Uterus (tissue), 4 donors: ENCODE data around the gene SYPL1. TPM values are rescaled to one million over a fixed set of nuclear protein-coding genes. Genes with fewer than 3 reads are reported as not detected.

Experiments used
- DNase-seq, 2 donors: peaks; one replicate each; pipeline ENCODE4 v3.0.0-alpha.2; 2019 to 2020
- H3K27ac ChIP-seq, 2 donors: fragments of 200-600 bp; sonication (generic); 1 replicate in 1 of 2; 2 replicates in 1 of 2; pipeline ENCODE4 v1.5.1; 2016 to 2018
- H3K27me3 ChIP-seq, 2 donors: fragments of 200-600 bp; sonication (generic); one replicate each; pipeline ENCODE4 v1.5.1; 2018 to 2019; ENCODE audit warnings: control low read depth in 1 of 2
- H3K36me3 ChIP-seq, 2 donors: fragments of 200-600 bp; sonication (generic); one replicate each; pipeline ENCODE4 v1.5.1; 2019; ENCODE audit warnings: control low read depth in 1 of 2
- H3K4me1 ChIP-seq, 2 donors: fragments of 200-600 bp; sonication (generic); one replicate each; pipeline ENCODE4 v1.5.1; 2018 to 2019; ENCODE audit warnings: control low read depth in 1 of 2
- H3K4me3 ChIP-seq, 2 donors: fragments of 200-600 bp; sonication (generic); 1 replicate in 1 of 2; 2 replicates in 1 of 2; pipeline ENCODE4 v1.5.1; 2018 to 2019; ENCODE audit warnings: mild to moderate bottlenecking in 1 of 2
- H3K9me3 ChIP-seq, 2 donors: fragments of 200-600 bp; sonication (generic); one replicate each; pipeline ENCODE4 v1.5.1; 2019; ENCODE audit warnings: control low read depth in 1 of 2
- CTCF ChIP-seq, 4 experiments: fragments of 200-600 bp in 2 of 4; fragments of 450-650 bp in 2 of 4; sonication (generic) in 2 of 4; IDR thresholded peaks; one replicate each; pipeline ENCODE4 v1.5.1; 2016 to 2019; ENCODE audit warnings: antibody characterized with exemption in 4 of 4, mild to moderate bottlenecking in 2 of 4, moderate library complexity in 1 of 4
- POLR2A ChIP-seq, 2 donors: fragments of 450-650 bp; IDR thresholded peaks; one replicate each; pipeline ENCODE4 v1.6.1; 2016; ENCODE audit warnings: antibody characterized with exemption in 2 of 2, mild to moderate bottlenecking in 1 of 2, moderate library complexity in 1 of 2
- intact Hi-C: fragments of 100-400 bp; cut with DNase I; formaldehyde crosslinking; loops from one replicate; pipeline ENCODE4 v1.15.1; 2023; ENCODE audit warnings: low total_unique reads
- total RNA-seq, 4 donors: library from RNA; depleted of rRNA in 3 of 4; stranded (reverse); fragments of >200 nt in 3 of 4; gene quantifications; one replicate each; pipeline versions ENCODE4 v1.1.0 to v1.2.4, GENCODE V29; 2014 to 2023
- donor health status: DM: yes; HTN: yes; CAD: no.

Gene SYPL1
- total RNA-seq, 4 donors from 2014 or later = 123 to 220 (median 131) TPM

DNA sequence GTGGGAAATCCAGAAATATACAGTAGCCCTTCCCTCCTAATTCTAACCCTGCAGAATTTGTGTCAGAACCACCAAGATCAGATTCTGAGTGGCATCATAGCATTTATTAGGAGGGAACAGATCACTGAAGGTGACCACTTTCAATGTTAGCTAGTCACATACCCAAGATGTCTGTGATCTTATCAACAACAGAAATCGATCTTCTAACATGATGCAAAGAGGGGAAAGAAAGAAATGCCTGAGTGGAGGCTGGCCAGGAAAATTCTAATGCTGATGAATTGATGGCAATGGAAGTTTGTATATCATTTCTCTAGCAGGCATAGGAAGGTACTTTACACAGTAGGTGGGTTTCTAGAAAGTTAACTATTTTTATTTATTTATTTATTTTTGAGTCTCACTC, 10.6 kb upstream of the SYPL1 start:
- peaks cover 0 to 8% of the 10 kb centered on the region in 2 donors for H3K4me1 ChIP-seq
- no peaks in the 10 kb centered on the region for H3K9me3 ChIP-seq
- H3K27ac ChIP-seq = no peak overlapping the region
- TF ChIP-seq POLR2A (IDR thresholded peaks at IDR 0.05) = no peak
- TF ChIP-seq CTCF (IDR thresholded peaks at IDR 0.05) = no peak
- no peak for DNase-seq
- intact Hi-C loops = no loop called here
- no peaks in the 10 kb centered on the region for H3K36me3 ChIP-seq
- no peak overlapping the region for H3K4me3 ChIP-seq
- no peaks in the 10 kb centered on the region for H3K27me3 ChIP-seq

- Histone ChIP-seq H3K4me1 (peaks cover 0 to 8% of the 10 kb centered on the region in 2 donors), H3K27ac (no peak overlapping the region), H3K36me3 (no peaks in the 10 kb centered on the region), H3K27me3 (no peaks in the 10 kb centered on the region), H3K4me3 (no peak overlapping the region), H3K9me3 (no peaks in the 10 kb centered on the region)
- no peak for DNase-seq
- intact Hi-C loops = no loop called here
- TF ChIP-seq POLR2A (IDR thresholded peaks at IDR 0.05) (no peak), CTCF (IDR thresholded peaks at IDR 0.05) (no peak)
Observed at GRCh38 chr7:106121189-106121810, 9.2 kb upstream of the SYPL1 start.

DNA sequence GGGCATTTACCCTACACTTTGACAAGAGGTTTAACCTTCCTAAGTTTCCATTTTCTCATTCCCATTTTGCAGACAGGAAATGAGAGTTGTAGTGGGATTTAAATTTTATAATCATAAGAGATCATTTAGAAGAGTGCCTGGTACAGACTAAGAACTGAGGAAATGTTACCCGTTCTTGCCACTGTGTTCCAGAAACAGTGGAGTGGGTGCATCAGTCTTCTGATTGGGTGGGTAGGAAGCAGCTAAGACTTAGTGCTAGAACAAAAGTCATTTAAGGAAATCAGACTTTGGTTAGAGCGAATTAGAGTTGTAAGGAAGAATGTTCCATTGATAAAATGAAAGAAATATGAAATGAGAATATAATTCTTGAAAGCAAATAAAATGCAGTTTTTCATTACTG, 8.4 kb upstream of the SYPL1 start:
- intact Hi-C loops = no loop called here
- no peak for DNase-seq
- Histone ChIP-seq H3K36me3 (no peaks in the 10 kb centered on the region), H3K4me3 (no peak overlapping the region), H3K4me1 (peaks cover 0 to 8% of the 10 kb centered on the region in 2 donors), H3K27me3 (no peaks in the 10 kb centered on the region), H3K9me3 (no peaks in the 10 kb centered on the region), H3K27ac (no peak overlapping the region)
- TF ChIP-seq CTCF (IDR thresholded peaks at IDR 0.05) (no peak), POLR2A (IDR thresholded peaks at IDR 0.05) (no peak)

- H3K9me3 ChIP-seq = no peaks in the 10 kb centered on the region
- no peaks in the 10 kb centered on the region for H3K36me3 ChIP-seq
- no peaks in the 10 kb centered on the region for H3K27me3 ChIP-seq
- intact Hi-C loops = no loop called here
- no peak overlapping the region for H3K27ac ChIP-seq
- TF ChIP-seq POLR2A (IDR thresholded peaks at IDR 0.05) (no peak), CTCF (IDR thresholded peaks at IDR 0.05) (no peak)
- DNase-seq = no peak
- no peak overlapping the region for H3K4me3 ChIP-seq
- peaks cover 0 to 2% of the 10 kb centered on the region in 2 donors for H3K4me1 ChIP-seq
Observed at GRCh38 chr7:106119719-106120118, 7.6 kb upstream of the SYPL1 start.

GRCh38 chr7:106117786-106118544, 5.9 kb upstream of the SYPL1 start:
- no peaks in the 10 kb centered on the region for H3K9me3 ChIP-seq
- no peak for DNase-seq
- H3K36me3 ChIP-seq = no peaks in the 10 kb centered on the region
- TF ChIP-seq POLR2A (IDR thresholded peaks at IDR 0.05) (no peak), CTCF (IDR thresholded peaks at IDR 0.05) (no peak)
- H3K27me3 ChIP-seq = no peaks in the 10 kb centered on the region
- no peaks in the 10 kb centered on the region for H3K4me1 ChIP-seq
- intact Hi-C loops = no loop called here
- no peak overlapping the region for H3K4me3 ChIP-seq
- no peak overlapping the region for H3K27ac ChIP-seq
